Mucosa of rectum (tissue), 2 donors: Measurements from ENCODE around the gene SSMEM1.

Experiments
- H3K27ac ChIP-seq, 2 donors: one replicate each; pipeline ENCODE4 v1.7.0; 2013; ENCODE audit warnings: inconsistent platforms in 2 of 2, low read depth in 2 of 2, low read length in 2 of 2
- H3K27me3 ChIP-seq, 2 donors: one replicate each; pipeline ENCODE4 v1.7.0; 2013; ENCODE audit warnings: low read length in 2 of 2; ENCODE audit not compliant: control insufficient read depth in 2 of 2, insufficient read depth in 2 of 2
- H3K36me3 ChIP-seq, 2 donors: one replicate each; pipeline ENCODE4 v1.7.0; 2013; ENCODE audit warnings: low read length in 2 of 2; ENCODE audit not compliant: control insufficient read depth in 2 of 2, insufficient read depth in 2 of 2
- H3K4me1 ChIP-seq, 2 donors: one replicate each; pipeline ENCODE4 v1.7.0; 2013; ENCODE audit warnings: low read length in 2 of 2, mild to moderate bottlenecking in 1 of 2; ENCODE audit not compliant: control insufficient read depth in 2 of 2, insufficient read depth in 2 of 2
- H3K4me3 ChIP-seq, 2 donors: one replicate each; pipeline ENCODE4 v1.7.0; 2013; ENCODE audit warnings: low read length in 2 of 2
- H3K9ac ChIP-seq, 2 donors: one replicate each; pipeline ENCODE4 v1.7.0; 2013; ENCODE audit warnings: low read length in 2 of 2, low read depth in 1 of 2, mild to moderate bottlenecking in 1 of 2
- H3K9me3 ChIP-seq, 2 donors: one replicate each; pipeline ENCODE4 v1.7.0; 2013; ENCODE audit warnings: low read length in 2 of 2; ENCODE audit not compliant: control insufficient read depth in 2 of 2
- donor health status: healthy.
- donor health status: Normal muscosa, but diverticular disease.

Gene SSMEM1

GRCh38 chr7:130207642-130208041 is at the start of gene SSMEM1:
Gene SSMEM1 (plus strand): TSS chr7:130207860. CDS start chr7:130207911, 51 bp downstream.
- Histone ChIP-seq H3K27me3 (no peaks in the 10 kb centered on the region), H3K4me1 (peaks cover 0 to 11% of the 10 kb centered on the region in 2 donors), H3K36me3 (no peaks in the 10 kb centered on the region), H3K4me3 (no peak within 1 kb of the TSS), H3K27ac (no peak within 1 kb of the TSS), H3K9ac (no peak within 1 kb of the TSS), H3K9me3 (no peaks in the 10 kb centered on the region)

GRCh38 chr7:130160023-130160422 is 47.6 kb upstream of the SSMEM1 start:
- Histone ChIP-seq H3K36me3 (peaks cover 32 to 36% of the 10 kb centered on the region in 2 donors), H3K9me3 (no peaks in the 10 kb centered on the region), H3K9ac (no peak overlapping the region), H3K4me3 (no peak overlapping the region), H3K27ac (no peak overlapping the region), H3K27me3 (no peaks in the 10 kb centered on the region), H3K4me1 (no peaks in the 10 kb centered on the region)

GRCh38 chr7:130160455-130160854 is 47.2 kb upstream of the SSMEM1 start:
- H3K36me3 ChIP-seq: peaks cover 32 to 39% of the 10 kb centered on the region in 2 donors
- no peaks in the 10 kb centered on the region for H3K9me3 ChIP-seq
- H3K27me3 ChIP-seq: no peaks in the 10 kb centered on the region
- no peak overlapping the region for H3K27ac ChIP-seq
- H3K4me3 ChIP-seq: no peak overlapping the region
- H3K4me1 ChIP-seq: no peaks in the 10 kb centered on the region
- H3K9ac ChIP-seq: no peak overlapping the region

GRCh38 chr7:130162196-130162595 is 45.5 kb upstream of the SSMEM1 start:
- peaks cover 39 to 45% of the 10 kb centered on the region in 2 donors for H3K36me3 ChIP-seq
- no peak overlapping the region for H3K4me3 ChIP-seq
- no peak overlapping the region for H3K9ac ChIP-seq
- H3K9me3 ChIP-seq: no peaks in the 10 kb centered on the region
- H3K4me1 ChIP-seq: no peaks in the 10 kb centered on the region
- H3K27ac ChIP-seq: no peak overlapping the region
- H3K27me3 ChIP-seq: no peaks in the 10 kb centered on the region

- Histone ChIP-seq H3K9ac (no peak overlapping the region), H3K9me3 (no peaks in the 10 kb centered on the region), H3K36me3 (peaks cover 38% of the 10 kb centered on the region in 2 donors), H3K27me3 (no peaks in the 10 kb centered on the region), H3K27ac (no peak overlapping the region), H3K4me1 (no peaks in the 10 kb centered on the region), H3K4me3 (no peak overlapping the region)
These were observed 33.3 kb upstream of the SSMEM1 start for GRCh38 chr7:130174237-130174959.

GRCh38 chr7:130178251-130178650 is 29.4 kb upstream of the SSMEM1 start:
- no peaks in the 10 kb centered on the region for H3K9me3 ChIP-seq
- H3K4me1 ChIP-seq: no peaks in the 10 kb centered on the region
- peaks cover 46 to 49% of the 10 kb centered on the region in 2 donors for H3K36me3 ChIP-seq
- H3K4me3 ChIP-seq: no peak overlapping the region
- H3K27me3 ChIP-seq: no peaks in the 10 kb centered on the region
- no peak overlapping the region for H3K9ac ChIP-seq
- H3K27ac ChIP-seq: no peak overlapping the region

GRCh38 chr7:130179631-130180030 is 28.0 kb upstream of the SSMEM1 start:
- Histone ChIP-seq H3K27me3 (no peaks in the 10 kb centered on the region), H3K9me3 (no peaks in the 10 kb centered on the region), H3K4me1 (no peaks in the 10 kb centered on the region), H3K4me3 (no peak overlapping the region), H3K27ac (no peak overlapping the region), H3K36me3 (peaks cover 46 to 48% of the 10 kb centered on the region in 2 donors), H3K9ac (no peak overlapping the region)

- H3K9me3 ChIP-seq: no peaks in the 10 kb centered on the region
- H3K36me3 ChIP-seq: peaks cover 47% of the 10 kb centered on the region in 2 donors
- no peak overlapping the region for H3K27ac ChIP-seq
- H3K4me1 ChIP-seq: no peaks in the 10 kb centered on the region
- no peak overlapping the region for H3K4me3 ChIP-seq
- H3K9ac ChIP-seq: no peak overlapping the region
- H3K27me3 ChIP-seq: no peaks in the 10 kb centered on the region
These were observed 26.9 kb upstream of the SSMEM1 start for GRCh38 chr7:130180571-130181262.

- Histone ChIP-seq H3K27me3 (no peaks in the 10 kb centered on the region), H3K36me3 (peaks cover 47% of the 10 kb centered on the region in 2 donors), H3K27ac (no peak overlapping the region)
These were observed 26.4 kb upstream of the SSMEM1 start for GRCh38 chr7:130181263-130181605.

GRCh38 chr7:130182990-130183389 is 24.7 kb upstream of the SSMEM1 start:
- Histone ChIP-seq H3K9ac (no peak overlapping the region), H3K4me3 (no peak overlapping the region), H3K27me3 (no peaks in the 10 kb centered on the region), H3K9me3 (no peaks in the 10 kb centered on the region), H3K27ac (no peak overlapping the region), H3K36me3 (peaks cover 39 to 40% of the 10 kb centered on the region in 2 donors), H3K4me1 (no peaks in the 10 kb centered on the region)

More at GRCh38 chr7:130181263-130181605, 26.4 kb upstream of the SSMEM1 start:
- H3K9ac ChIP-seq: no peak overlapping the region
- no peaks in the 10 kb centered on the region for H3K4me1 ChIP-seq
- H3K4me3 ChIP-seq: no peak overlapping the region
- no peaks in the 10 kb centered on the region for H3K9me3 ChIP-seq
